AG09309 (cell line): ENCODE results near the gene SLC6A17.

Experiments
- DNase-seq: peaks from one replicate; pipeline ENCODE4 v3.0.0-alpha.2; 2010; ENCODE audit warnings: low read depth
- H3K4me3 ChIP-seq: 2 replicates; pipeline ENCODE4 v1.5.1; 2011; ENCODE audit warnings: mild to moderate bottlenecking, low read depth, low read length, moderate library complexity; ENCODE audit not compliant: control insufficient read depth
- CTCF ChIP-seq: IDR thresholded peaks from 2 replicates; pipeline ENCODE4 v1.5.1; 2011; ENCODE audit warnings: mild to moderate bottlenecking, low read depth, low read length, inconsistent platforms; ENCODE audit not compliant: insufficient read depth, control insufficient read depth; ENCODE audit errors: missing control alignments

The SLC6A17 gene

GRCh38 chr1:110159168-110159567 is 8.9 kb downstream of the SLC6A17 start:
- no peak overlapping the region for H3K4me3 ChIP-seq
- DNase-seq = no peak
- TF ChIP-seq CTCF = no peak

- no peak for DNase-seq
Observed at GRCh38 chr1:110160538-110161100, 10.3 kb downstream of the SLC6A17 start.

GRCh38 chr1:110161165-110161564 is 10.9 kb downstream of the SLC6A17 start:
- no peak for DNase-seq

More at GRCh38 chr1:110160538-110161100, 10.3 kb downstream of the SLC6A17 start:
- TF ChIP-seq CTCF = no peak
- H3K4me3 ChIP-seq = no peak overlapping the region

GRCh38 chr1:110161849-110162248 is 11.6 kb downstream of the SLC6A17 start:
- no peak overlapping the region for H3K4me3 ChIP-seq
- no peak for TF ChIP-seq CTCF
- DNase-seq = no peak

More at GRCh38 chr1:110161165-110161564, 10.9 kb downstream of the SLC6A17 start:
- no peak for TF ChIP-seq CTCF
- H3K4me3 ChIP-seq = no peak overlapping the region

DNA sequence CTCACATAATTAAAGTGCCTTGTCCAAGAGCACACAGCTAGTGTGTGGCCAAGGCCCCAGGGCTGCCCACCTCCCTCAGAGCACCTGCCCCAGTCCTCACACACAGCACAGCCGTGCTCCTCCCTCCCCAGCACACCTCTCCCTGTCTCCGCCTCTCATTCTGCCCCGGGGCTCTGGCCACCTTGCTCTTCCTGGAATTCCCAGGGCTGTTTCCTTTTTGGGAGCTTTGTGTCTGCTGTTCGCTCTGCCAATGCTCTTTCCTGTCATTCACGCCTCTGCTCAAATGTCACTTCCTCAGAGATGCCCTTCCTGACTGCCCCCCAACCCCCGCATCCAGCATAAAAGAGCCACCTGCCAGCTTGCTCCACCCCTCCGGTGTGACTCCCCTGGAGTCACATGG is 13.3 kb downstream of the SLC6A17 start:
- no peak overlapping the region for H3K4me3 ChIP-seq
- TF ChIP-seq CTCF = no peak
- no peak for DNase-seq

GRCh38 chr1:110164725-110165350 is 14.5 kb downstream of the SLC6A17 start:
- no peak for DNase-seq
- TF ChIP-seq CTCF = no peak
- no peak overlapping the region for H3K4me3 ChIP-seq

GRCh38 chr1:110165761-110166231 is 15.5 kb downstream of the SLC6A17 start:
- H3K4me3 ChIP-seq = no peak overlapping the region
- no peak for DNase-seq
- no peak for TF ChIP-seq CTCF
